ENCODE data around the gene CLCF1.

DNA sequence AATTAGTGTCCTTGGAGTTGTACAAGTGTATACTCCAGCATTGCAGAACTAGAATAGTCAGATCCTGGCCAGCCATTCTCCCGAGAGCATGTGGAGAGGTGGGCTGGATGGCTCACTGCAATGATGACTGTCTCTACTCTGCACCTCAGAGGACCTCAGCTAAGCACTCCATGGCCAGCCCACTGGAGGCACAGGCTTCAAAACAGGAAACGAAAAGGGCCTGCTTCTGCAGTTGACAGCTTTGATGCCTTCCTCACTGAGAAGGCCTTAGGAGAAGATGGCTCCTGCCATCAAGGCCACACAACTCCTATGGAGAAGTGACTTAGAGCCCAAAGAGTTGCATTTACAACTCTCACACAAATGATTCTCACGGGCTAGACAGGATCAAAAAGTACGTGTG is 29.1 kb downstream of the CLCF1 start:
- TF ChIP-seq, protein P1, sequence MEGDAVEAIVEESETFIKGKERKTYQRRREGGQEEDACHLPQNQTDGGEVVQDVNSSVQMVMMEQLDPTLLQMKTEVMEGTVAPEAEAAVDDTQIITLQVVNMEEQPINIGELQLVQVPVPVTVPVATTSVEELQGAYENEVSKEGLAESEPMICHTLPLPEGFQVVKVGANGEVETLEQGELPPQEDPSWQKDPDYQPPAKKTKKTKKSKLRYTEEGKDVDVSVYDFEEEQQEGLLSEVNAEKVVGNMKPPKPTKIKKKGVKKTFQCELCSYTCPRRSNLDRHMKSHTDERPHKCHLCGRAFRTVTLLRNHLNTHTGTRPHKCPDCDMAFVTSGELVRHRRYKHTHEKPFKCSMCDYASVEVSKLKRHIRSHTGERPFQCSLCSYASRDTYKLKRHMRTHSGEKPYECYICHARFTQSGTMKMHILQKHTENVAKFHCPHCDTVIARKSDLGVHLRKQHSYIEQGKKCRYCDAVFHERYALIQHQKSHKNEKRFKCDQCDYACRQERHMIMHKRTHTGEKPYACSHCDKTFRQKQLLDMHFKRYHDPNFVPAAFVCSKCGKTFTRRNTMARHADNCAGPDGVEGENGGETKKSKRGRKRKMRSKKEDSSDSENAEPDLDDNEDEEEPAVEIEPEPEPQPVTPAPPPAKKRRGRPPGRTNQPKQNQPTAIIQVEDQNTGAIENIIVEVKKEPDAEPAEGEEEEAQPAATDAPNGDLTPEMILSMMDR (IDR thresholded peaks at IDR 0.05), result no peak
- no peak for TF ChIP-seq POLR2A (IDR thresholded peaks at IDR 0.05)
- TF ChIP-seq EP300 (IDR thresholded peaks at IDR 0.05), result no peak
- no peak for TF ChIP-seq POLR2AphosphoS5 (IDR thresholded peaks at IDR 0.05)

All from upper lobe of left lung (tissue), 4 donors.